Hematopoietic multipotent progenitor cell treated with erythropoietin and hydrocortisone succinate and interleukin-3 and kit ligand, for 8 days (in vitro differentiated cells): Measurements from ENCODE around the gene ZMYM3.

Experiments used
- DNase-seq: peaks from one replicate; pipeline ENCODE4 v3.0.0-alpha.2; 2015

The ZMYM3 gene

GRCh38 chrX:71252221-71252620 is 1.7 kb downstream of the ZMYM3 start:
- no peak for DNase-seq

GRCh38 chrX:71251466-71251973 is 2.4 kb downstream of the ZMYM3 start:
- DNase-seq, result no peak

DNA sequence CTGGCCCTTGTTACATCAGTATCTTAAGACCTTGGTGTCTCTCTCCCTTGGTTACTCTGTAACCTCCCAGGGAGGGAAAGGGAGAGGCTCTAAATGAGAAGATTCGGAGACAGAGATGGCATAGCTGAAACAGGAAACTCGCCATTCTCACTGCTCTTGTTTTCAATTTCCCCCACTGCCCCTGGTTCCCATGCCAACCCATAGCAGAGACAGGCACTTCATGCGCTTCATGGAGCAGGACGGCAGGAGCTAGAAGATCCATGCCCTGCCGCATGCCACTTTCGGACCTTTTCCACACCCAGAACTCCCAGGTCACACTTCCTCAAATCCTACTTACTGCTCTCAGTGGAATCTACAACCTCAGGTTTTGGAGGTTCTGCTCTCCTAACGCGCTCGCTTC is 3.1 kb downstream of the ZMYM3 start:
- DNase-seq, result no peak

- no peak for DNase-seq
These were observed 8.8 kb downstream of the ZMYM3 start for GRCh38 chrX:71245159-71245558.

DNA sequence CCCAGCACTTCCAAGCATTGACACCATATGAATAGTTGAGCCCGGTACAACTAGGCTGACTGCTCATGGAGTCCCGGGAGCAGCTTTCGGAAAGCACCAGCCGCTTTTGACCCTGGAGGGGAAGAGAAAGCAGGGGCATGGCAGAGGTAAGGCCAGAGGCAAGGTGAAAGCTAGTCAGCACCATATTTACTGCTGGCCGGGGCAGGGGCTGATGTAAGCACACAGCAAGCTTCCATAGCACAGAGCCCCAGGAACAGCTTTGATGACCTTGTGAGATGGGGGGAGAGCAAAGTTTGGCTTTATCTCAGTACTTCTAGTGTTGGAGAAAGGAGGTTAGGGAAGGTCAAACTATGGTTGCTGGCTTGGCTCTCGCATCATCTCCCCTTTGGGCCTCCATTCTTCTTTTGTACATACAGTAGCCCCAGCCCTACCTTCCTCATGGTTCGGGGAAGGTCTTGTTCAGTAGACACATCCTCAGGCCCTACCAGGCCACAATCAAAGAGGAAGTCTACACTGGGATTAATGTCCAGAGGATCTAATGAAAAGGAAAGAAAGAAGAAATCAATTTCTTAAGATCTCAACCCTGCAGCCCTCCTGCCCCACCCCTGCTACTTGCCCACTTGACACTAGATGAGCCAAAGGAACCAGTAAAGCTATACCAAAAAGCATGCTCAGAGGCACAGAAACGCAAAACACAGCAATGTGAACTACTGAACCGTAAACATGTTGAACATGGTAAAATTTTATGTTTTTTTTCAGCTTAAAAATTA is 9.4 kb downstream of the ZMYM3 start:
- no peak for DNase-seq

GRCh38 chrX:71241301-71241700 is 12.6 kb downstream of the ZMYM3 start:
- DNase-seq, result no peak

DNA sequence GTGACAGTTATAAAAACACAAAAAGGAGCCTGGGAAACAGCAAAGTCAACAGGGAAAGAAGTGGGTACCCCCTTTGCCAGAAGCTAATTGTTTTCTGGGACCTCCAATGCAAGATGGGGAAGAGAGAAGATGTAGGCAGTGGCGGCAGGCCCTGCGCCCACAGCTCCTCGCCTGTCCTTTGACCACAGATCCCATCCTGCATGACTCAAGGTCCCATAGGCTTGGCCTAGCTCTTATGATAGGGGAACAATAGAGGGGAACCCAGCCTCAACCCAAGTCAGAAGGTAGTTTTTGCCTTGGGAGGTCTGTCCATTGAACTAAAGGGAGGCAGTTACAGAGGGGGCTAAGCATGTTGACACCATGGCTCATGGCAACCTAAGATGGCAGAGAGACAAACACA is 14.2 kb downstream of the ZMYM3 start:
- no peak for DNase-seq

DNA sequence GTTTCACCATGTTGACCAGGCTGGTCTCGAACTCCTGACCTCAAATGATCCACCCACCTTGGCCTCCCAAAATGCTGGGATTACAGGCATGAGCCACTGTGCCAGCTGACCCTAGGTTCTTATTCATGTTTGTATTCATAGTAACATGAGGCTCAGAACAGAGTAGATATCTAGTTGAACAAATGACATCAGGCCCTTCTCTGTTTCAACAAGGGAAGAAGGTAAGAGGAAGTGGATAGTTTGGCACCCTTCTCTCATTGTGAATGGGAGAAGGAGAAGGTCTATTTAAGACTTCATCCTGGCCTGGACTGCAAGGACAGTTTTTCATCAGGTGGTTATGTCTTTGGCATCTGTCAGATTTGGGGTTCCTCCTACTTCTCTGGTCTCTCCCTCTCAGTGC is 17.1 kb downstream of the ZMYM3 start:
- DNase-seq, result no peak

DNA sequence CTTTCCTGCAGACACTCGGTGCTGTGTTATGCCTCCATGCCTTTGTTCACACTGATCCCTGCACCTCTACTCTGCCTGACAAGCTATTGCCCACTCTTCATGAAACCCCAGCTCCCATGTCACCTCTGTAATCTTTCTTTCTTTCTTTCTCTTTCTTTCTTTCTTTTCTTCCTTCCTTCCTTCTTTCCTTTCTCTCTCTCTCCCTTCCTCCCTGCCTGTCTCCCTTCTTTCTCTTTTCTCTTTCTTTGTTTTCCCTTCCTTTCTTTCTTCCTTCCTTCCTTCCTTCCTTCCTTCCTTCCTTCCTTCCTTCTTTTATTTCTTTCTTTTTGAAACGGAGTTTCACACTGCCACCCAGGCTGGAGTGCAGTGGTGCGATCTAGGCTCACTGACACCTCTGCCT is 18.5 kb downstream of the ZMYM3 start:
- no peak for DNase-seq

- no peak for DNase-seq
These were observed 25.8 kb downstream of the ZMYM3 start for GRCh38 chrX:71228063-71228642.

GRCh38 chrX:71227370-71228062 is 26.4 kb downstream of the ZMYM3 start:
- peak; percentile 4 for DNase-seq

- DNase-seq, result no peak
These were observed 28.3 kb downstream of the ZMYM3 start for GRCh38 chrX:71225676-71226075.

DNA sequence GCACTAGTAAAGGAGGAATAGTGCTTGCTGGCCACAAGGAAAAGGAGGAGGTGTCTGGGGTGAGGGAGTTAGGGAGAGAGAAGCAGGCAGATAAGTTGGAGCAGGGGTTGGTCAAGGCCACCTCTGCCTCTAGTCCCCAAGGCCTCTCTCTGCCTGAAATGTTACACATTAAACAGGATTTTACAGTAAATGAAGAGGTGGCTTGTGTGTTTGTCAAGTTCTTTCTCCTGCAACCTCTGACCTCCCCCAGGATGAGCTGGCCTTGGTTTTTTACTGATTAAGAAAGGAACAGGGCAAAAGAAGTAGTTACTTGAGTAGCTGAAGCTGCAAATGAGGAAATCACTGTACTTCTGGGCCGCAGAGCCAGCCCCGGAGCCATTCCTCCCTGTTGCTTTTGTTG is 28.9 kb downstream of the ZMYM3 start:
- no peak for DNase-seq

DNA sequence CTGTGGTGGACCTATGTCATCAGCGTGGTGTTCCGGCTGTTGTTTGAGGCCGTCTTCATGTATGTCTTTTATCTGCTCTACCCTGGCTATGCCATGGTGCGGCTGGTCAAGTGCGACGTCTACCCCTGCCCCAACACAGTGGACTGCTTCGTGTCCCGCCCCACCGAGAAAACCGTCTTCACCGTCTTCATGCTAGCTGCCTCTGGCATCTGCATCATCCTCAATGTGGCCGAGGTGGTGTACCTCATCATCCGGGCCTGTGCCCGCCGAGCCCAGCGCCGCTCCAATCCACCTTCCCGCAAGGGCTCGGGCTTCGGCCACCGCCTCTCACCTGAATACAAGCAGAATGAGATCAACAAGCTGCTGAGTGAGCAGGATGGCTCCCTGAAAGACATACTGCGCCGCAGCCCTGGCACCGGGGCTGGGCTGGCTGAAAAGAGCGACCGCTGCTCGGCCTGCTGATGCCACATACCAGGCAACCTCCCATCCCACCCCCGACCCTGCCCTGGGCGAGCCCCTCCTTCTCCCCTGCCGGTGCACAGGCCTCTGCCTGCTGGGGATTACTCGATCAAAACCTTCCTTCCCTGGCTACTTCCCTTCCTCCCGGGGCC is 29.7 kb downstream of the ZMYM3 start:
- DNase-seq, result no peak

DNA sequence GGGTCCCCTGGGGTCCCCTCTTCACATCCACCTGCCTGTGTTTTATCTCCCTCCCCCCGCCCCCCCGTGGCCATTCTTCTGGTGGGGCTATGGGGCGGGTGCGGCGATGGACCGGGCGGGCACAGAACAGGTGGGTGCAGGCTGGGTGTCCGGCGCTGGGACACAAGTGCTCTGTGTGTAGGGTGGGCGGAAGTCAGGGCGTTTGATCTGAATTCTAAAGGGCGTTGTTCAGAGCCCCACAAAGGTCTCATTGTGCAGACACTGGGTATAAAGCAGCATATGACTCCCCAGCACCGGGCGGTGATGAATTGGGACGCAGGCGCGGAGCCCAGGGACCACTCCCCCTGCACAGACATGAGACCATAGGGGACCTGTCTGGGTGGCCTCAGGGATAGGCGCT is 31.0 kb downstream of the ZMYM3 start, which contains the start of gene GJB1:
GJB1 (plus strand) TSS at position 296 of the 400 bp plus-strand sequence. CDS start 484 bp downstream, outside the sequence.
- DNase-seq, result no peak

DNA sequence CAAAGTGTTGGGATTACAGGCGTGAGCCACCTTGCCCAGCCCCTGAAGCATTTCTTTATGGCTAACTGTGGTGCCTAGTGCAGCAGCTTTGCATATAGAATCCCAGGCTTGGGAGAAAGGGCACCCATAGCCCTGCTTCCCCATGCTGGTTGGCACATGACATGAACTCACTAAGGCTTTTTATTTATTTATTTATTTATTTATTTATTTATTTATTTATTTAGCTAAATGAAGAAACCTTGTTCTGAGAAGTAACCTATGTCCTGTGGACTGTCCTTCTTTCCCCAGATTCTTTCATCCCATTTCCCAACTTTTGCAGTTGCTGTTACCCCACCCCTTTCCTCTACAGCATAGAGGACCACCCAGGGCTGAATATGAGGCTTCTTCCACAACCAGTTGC is 32.8 kb downstream of the ZMYM3 start:
- DNase-seq, result no peak

GRCh38 chrX:71217298-71217697 is 36.6 kb downstream of the ZMYM3 start:
- no peak for DNase-seq

GRCh38 chrX:71216485-71216884 is 37.5 kb downstream of the ZMYM3 start:
- no peak for DNase-seq

DNA sequence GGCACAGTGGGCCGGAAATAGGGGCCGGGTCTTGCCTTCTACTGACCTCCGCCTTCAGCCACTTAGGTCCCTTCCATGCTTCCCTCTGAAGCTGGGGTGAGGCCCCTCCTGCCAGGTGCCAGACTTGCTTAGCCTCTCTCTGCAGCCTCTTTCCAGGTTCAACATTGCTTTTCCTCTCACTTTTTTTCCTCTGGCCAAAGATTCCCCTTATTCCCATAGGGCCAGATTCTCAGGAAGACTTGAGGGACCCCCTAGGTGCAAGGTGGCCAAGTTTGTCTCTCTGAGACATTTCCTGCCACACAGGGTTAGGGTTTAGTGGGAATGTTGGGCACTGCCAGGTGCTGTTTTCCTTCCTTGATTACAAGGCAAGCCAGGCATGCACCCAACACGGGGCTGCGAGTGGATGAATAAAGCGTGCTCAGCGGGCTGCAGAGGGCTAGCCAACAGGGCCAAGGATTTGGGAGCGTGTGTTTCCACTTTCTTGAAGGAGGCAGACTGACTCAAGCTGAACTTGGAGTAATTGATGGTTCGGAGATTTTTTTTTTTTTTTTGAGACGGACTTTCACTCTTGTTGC is 38.5 kb downstream of the ZMYM3 start:
- DNase-seq, result no peak

DNA sequence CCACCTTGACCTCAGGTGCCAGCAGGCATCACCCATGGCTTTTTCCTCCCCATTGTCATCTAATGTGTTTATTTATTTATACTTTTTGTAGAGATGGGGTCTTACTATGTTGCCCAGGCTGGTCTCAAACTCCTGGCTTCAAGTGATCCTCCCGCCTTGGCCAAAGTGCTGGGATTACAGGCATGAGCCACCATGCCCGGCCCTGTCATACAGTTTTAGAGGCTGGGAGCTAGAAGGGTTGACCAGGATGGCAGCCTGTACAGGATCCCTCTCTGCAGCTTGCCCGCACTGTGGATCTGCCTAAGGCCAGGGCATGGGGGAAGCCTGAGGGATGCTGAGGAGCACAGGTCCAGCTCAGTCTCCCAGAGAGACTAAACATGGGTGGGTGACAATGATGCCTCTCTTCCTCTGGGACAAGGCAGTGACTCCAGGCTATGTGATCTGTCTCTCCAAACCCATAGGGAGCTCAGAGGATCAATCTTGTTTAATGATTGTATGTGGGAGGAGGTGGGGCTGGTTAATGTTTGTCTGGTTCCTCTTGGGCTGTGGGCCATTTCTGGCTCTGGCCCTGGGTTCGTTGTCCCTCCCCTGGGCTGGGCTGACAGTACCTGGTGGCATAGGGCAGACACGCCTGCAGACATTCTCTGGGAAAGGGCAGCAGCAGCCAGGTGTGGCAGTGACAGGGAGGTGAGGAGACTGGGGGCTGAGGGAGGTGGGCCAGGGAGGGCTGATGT is 39.2 kb downstream of the ZMYM3 start:
- DNase-seq, result no peak

GRCh38 chrX:71214152-71214551 is 39.8 kb downstream of the ZMYM3 start:
- no peak for DNase-seq

DNA sequence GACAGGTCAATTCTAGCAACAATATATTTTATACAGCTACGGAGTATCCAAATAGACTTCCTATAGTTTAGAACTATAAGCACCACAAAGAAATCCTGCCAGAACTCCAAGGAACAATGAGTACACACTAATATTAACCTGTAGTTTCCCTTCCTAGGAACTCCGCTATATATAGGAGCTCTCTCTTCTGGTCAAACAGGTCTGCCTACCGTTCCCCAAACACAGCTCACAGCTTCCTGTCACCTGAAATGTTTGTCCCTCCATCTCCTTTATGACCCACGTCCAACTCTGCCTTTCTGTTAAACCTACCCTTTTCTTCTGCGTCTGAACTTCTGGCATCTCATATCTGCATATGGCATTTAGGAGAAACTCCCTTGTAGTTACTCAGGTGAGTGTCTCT is 41.4 kb downstream of the ZMYM3 start:
- no peak for DNase-seq
